ENCODE measurements around the gene S100A11.
A peak's percentile ranks its signal among the peaks of the same experiment; 100 is the strongest.

GRCh38 chr1:151992303-151993083 lies 44.3 kb downstream of the S100A11 start:
- TF ChIP-seq CTCF (IDR thresholded peaks at IDR 0.05) (no peak), POLR2A (IDR thresholded peaks at IDR 0.05) (peak in 1 of 2 donors; percentile 22), POLR2AphosphoS5 (IDR thresholded peaks at IDR 0.05) (peak in 3 of 4 donors; percentile 54 to 66 (median 55)), EP300 (IDR thresholded peaks at IDR 0.05) (no peak)

Measured in sigmoid colon (tissue), 4 donors.